HG03025 (cell line): Measurements from ENCODE around the gene TMEM238.

Source experiments
- ATAC-seq: cut with Tn5 transposase; IDR thresholded peaks from one replicate; pipeline ENCODE4 v1.9.1; 2021; ENCODE audit warnings: mild to moderate bottlenecking, moderate library complexity; ENCODE audit not compliant: unreplicated experiment, low FRiP score

The TMEM238 gene

DNA sequence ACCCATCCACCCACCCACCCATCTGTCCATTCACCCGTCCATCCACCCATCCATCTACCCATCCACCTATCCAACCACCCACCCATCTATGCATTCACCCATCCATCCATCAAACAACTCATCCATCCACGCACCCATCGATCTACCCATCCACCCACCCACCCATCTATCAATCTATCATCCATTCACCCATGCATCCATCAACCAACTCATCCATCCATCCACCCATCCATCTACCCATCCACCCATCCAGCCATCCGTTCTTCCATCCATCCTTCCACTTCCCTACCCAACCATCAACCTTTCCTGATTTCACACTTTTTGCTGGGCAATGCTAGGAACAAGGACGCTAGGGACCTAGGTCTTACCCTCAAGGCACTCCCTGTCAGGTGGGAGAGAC is 2.1 kb downstream of the TMEM238 start:
- no peak for ATAC-seq

GRCh38 chr19:55379174-55379573 is 4.9 kb downstream of the TMEM238 start:
- ATAC-seq: no peak

GRCh38 chr19:55377356-55378131 is 6.5 kb downstream of the TMEM238 start:
- ATAC-seq: no peak

DNA sequence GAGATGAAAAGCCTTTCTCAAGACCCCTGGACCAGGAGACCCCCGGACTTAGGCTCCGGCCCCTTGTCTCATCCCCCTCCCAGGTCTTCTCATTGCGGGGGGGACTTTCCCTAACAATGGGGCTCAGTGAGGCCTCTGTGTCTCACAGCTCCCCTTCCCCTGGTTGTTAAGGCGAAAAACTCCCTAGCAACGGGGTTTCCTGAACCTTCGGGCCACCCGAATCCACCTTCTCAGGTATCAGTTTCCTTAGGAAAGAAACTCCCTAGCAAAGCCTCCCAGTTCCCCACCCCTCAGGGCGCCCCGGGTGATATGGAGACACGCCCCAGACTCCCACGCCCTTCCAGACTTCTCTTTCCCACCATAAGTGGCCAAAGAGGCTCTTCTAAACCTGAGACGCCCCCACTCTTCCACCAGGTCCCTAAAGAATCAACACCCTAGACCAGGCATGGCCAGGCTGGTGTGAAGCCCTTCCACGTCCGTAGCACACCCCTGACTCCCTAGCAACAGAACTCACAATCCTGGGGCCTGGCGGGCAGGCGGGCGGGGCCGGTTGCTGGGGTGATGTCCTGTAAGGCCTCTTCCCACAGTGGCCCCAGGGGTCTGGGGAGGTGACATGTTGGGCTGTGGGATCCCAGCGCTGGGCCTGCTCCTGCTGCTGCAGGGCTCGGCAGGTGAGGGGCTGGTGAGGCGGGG is 7.7 kb downstream of the TMEM238 start, which contains the start of gene TMEM190:
TSS of gene TMEM190 (plus strand) at position 586 of the 693 bp plus-strand sequence. CDS start at position 614, 28 bp downstream.
- ATAC-seq: no peak

- ATAC-seq: no peak
Observed at GRCh38 chr19:55373993-55374757, 9.9 kb downstream of the TMEM238 start.

DNA sequence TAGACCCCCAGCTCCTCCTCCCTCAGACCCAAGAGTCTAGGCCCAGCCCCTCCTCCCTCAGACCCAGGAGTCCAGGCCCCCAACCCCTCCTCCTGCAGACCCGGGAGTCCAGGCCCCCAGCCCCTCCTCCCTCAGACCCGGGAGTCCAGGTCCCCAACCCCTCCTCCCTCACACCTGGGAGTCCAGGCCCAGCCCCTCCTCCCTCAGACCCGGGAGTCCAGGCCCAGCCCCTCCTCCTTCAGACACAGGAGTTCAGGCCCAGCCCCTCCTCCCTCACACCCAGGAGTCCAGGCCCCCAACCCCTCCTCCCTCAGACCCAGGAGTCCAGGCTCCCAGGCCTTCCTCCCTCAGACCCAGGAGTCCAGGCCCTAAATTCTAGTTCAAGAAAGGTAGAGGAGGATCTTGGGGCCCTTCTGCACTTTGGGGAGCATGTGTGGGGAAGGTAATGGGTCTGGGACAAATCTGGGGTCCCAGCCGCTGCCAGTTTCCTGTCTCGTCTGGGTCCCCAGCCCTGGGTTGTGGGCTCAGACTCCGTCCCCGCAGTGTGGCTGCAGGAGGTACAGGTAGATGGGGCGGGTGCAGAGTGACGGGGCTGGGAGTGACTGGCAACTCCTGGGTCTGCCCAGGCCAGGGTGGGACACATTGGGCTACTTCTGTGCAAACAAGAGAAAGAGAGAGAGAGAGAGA is 10.6 kb downstream of the TMEM238 start:
- ATAC-seq: no peak

- no peak for ATAC-seq
Observed at GRCh38 chr19:55372316-55373081, 11.6 kb downstream of the TMEM238 start.

- no peak for ATAC-seq
Observed at GRCh38 chr19:55370305-55370988, 13.6 kb downstream of the TMEM238 start, which contains the start of gene IL11. Gene IL11, minus strand, starts transcription at chr19:55370463. Its CDS starts 153 bp downstream, at chr19:55370310.

GRCh38 chr19:55369653-55370304 is 14.3 kb downstream of the TMEM238 start:
- ATAC-seq: no peak

DNA sequence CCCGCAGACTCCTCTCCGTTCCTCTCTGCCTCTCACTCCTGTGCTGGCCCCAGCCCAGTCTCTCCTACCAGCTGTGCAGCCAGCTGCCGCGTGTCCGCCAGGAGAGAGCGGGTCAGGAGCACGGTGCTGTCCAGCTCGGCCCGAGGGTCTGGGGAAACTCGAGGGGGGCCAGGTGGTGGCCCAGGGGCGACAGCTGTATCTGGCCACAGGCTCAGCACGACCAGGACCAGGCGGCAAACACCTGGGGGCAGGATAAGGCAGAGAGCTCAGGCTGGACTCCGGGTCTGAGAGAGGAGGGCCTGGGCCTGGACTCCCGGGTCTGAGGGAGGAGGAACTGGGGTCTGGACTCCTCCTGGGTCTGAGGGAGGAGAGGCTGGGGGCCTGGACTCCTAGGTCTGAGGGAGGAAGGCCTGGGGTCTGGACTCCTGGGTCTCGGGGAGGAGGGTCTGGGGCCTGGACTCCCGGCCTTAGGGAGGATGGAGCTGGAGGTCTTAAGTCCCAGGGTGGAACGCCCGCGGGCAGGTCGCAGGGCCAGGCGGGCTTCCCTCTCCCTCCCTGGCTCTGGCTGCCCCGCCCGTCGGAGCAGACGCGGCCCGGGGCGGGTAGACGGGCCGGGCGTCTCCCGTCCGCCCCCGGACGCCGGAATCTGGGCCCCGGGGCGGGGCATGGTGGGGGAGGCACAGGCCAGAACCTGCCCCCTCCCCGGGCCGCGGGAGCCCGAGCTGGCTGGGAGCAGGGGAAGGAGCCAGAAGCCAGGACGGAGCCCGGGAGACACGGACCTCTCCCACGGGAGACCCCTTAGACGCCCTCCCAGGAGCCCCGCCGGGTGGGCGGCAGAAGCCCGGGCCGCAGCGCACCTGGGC is 15.2 kb downstream of the TMEM238 start:
- no peak for ATAC-seq

- no peak for ATAC-seq
Observed at GRCh38 chr19:55368106-55368505, 16.0 kb downstream of the TMEM238 start.

DNA sequence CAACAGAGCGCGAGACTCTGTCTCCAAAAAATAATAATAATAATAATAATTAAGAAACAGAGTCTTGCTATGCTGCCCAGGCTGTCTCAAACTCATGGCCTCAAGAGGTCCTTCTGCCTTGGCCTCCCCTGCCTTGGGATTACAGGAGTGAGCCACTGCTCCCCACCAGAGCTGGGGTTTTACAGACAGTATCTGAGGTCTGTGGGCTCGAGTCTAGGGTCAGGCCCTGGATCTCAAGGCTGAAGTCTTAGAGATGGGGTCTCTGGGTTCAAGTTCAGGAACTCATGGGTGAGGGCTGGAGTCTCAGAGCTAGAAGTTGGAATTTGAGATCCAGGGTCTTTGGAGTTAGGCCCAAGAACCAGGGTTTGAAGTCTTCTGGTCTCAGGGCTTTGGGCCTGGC is 17.3 kb downstream of the TMEM238 start:
- no peak for ATAC-seq

GRCh38 chr19:55365964-55366363 is 18.1 kb downstream of the TMEM238 start:
- ATAC-seq: no peak

- ATAC-seq: no peak
Observed at GRCh38 chr19:55365245-55365644, 18.8 kb downstream of the TMEM238 start.

DNA sequence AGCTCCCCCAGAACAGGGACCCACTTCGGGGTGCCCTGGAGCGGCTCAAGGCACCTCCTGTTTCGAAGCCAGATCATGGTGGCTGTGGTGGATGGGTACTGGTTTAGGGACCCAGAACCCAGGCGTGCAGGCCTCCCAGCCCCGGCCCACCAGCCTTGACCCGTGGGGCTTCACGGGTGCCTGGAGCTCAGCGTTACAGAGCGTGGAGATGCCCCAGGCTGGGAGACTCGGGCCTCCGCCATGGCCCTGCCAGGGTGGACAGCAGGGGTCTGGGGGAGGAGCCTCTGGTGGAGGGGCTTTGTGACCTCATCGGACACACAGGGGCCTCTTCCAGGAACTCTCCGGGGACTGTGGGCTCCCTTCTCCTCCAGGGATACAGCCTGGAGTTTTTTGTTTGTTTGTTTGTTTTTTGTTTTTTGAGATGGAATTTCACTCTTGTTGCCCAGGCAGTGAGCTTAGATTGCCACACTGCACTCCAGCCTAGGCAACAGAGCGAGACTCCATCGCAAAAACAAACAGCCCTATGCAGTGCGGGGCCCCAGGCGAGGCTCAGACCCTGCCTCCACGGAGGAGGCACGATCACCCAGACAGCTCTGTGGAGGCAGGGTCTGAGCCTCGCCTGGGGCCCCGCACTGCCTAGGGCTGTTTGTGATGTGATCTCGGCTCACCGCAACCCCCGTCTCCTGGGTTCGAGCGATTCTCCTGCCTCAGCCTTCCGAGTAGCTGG is 20.9 kb downstream of the TMEM238 start, which contains the start of gene GARIN5B:
TSS of gene GARIN5B (minus strand) at position 271 of the 727 bp plus-strand sequence. CDS start at position 77, 194 bp downstream.
- no peak for ATAC-seq

- no peak for ATAC-seq
Observed at GRCh38 chr19:55362174-55362989, 21.7 kb downstream of the TMEM238 start.
